Astrocyte (in vitro differentiated cells and primary cell): Measurements from ENCODE around the gene FAM171A2. TPM values are rescaled to one million over a fixed set of nuclear protein-coding genes. Genes with fewer than 3 reads are reported as not detected.
A peak's percentile ranks its signal among the peaks of the same experiment; 100 is the strongest.

Experiments
- DNase-seq: peaks from one replicate; pipeline ENCODE4 v3.0.0-alpha.2; 2010; ENCODE audit warnings: low read depth
- FAIRE-seq: peaks from 2 replicates; lab custom pipeline; 2011; peaks lifted over from hg19 to GRCh38; lab: Jason Lieb, UNC
- H2AFZ ChIP-seq: 2 replicates; pipeline ENCODE4 v1.6.0; 2012; ENCODE audit warnings: low read depth, low read length, inconsistent platforms
- H3K27ac ChIP-seq: 2 replicates; pipeline ENCODE4 v1.5.1; 2011; ENCODE audit warnings: low read depth, low read length, inconsistent platforms
- H3K27me3 ChIP-seq: 2 replicates; pipeline ENCODE4 v1.6.0; 2011; ENCODE audit warnings: low read length, inconsistent platforms; ENCODE audit not compliant: insufficient read depth
- H3K36me3 ChIP-seq: 2 replicates; pipeline ENCODE4 v1.5.1; 2011; ENCODE audit warnings: low read length, inconsistent platforms; ENCODE audit not compliant: insufficient read depth
- H3K4me1 ChIP-seq: 2 replicates; pipeline ENCODE4 v1.5.1; 2011; ENCODE audit warnings: low read length, inconsistent platforms; ENCODE audit not compliant: insufficient read depth
- H3K4me2 ChIP-seq: 2 replicates; pipeline ENCODE4 v1.6.0; 2012; ENCODE audit warnings: low read length, inconsistent platforms
- H3K4me3 ChIP-seq: 2 replicates; pipeline ENCODE4 v1.5.1; 2011; ENCODE audit warnings: low read depth, mild to moderate bottlenecking, low read length, inconsistent platforms; ENCODE audit not compliant: insufficient read depth
- H3K79me2 ChIP-seq: 2 replicates; pipeline ENCODE4 v1.6.0; 2012; ENCODE audit warnings: mild to moderate bottlenecking, low read length, inconsistent platforms; ENCODE audit not compliant: insufficient read depth
- H3K9ac ChIP-seq: 2 replicates; pipeline ENCODE4 v1.6.0; 2012; ENCODE audit warnings: mild to moderate bottlenecking, low read length, inconsistent platforms
- H3K9me3 ChIP-seq: 2 replicates; pipeline ENCODE4 v1.5.1; 2012; ENCODE audit warnings: low read depth, mild to moderate bottlenecking, low read length, inconsistent platforms; ENCODE audit not compliant: insufficient read depth
- H4K20me1 ChIP-seq: 2 replicates; pipeline ENCODE4 v1.6.0; 2012; ENCODE audit warnings: low read length, inconsistent platforms; ENCODE audit not compliant: insufficient read depth
- H3K27ac Mint-ChIP-seq: one replicate; pipeline ENCODE4 v1.8.0; 2021; ENCODE audit warnings: mild to moderate bottlenecking, mixed read lengths; ENCODE audit not compliant: unreplicated experiment
- H3K27me3 Mint-ChIP-seq: one replicate; pipeline ENCODE4 v1.8.0; 2021; ENCODE audit warnings: low read depth, mixed read lengths; ENCODE audit not compliant: unreplicated experiment
- H3K36me3 Mint-ChIP-seq: one replicate; pipeline ENCODE4 v1.8.0; 2021; ENCODE audit warnings: low read depth, mixed read lengths; ENCODE audit not compliant: unreplicated experiment
- H3K4me1 Mint-ChIP-seq: one replicate; pipeline ENCODE4 v1.8.0; 2021; ENCODE audit warnings: low read depth, mixed read lengths; ENCODE audit not compliant: unreplicated experiment
- H3K4me3 Mint-ChIP-seq: one replicate; pipeline ENCODE4 v1.8.0; 2021; ENCODE audit warnings: mild to moderate bottlenecking, moderate library complexity, mixed read lengths; ENCODE audit not compliant: unreplicated experiment
- H3K9me3 Mint-ChIP-seq: one replicate; pipeline ENCODE4 v1.8.0; 2021; ENCODE audit warnings: mild to moderate bottlenecking, mixed read lengths; ENCODE audit not compliant: unreplicated experiment
- CTCF ChIP-seq: IDR thresholded peaks from 2 replicates; pipeline ENCODE4 v1.5.1; 2011; ENCODE audit warnings: low read depth, mild to moderate bottlenecking, inconsistent platforms, low read length, moderate library complexity; ENCODE audit not compliant: insufficient read depth
- EZH2 ChIP-seq: IDR thresholded peaks from 2 replicates; pipeline ENCODE4 v1.6.1; 2012; ENCODE audit warnings: mild to moderate bottlenecking, low read length, inconsistent platforms; ENCODE audit not compliant: insufficient read depth
- total RNA-seq: library from RNA; stranded (reverse); gene quantifications from 2 replicates; pipeline ENCODE4 v1.2.1, GENCODE V29; 2021

FAM171A2 gene
- total RNA-seq, 1 donor from 2014 or later: 18.2 TPM

DNA sequence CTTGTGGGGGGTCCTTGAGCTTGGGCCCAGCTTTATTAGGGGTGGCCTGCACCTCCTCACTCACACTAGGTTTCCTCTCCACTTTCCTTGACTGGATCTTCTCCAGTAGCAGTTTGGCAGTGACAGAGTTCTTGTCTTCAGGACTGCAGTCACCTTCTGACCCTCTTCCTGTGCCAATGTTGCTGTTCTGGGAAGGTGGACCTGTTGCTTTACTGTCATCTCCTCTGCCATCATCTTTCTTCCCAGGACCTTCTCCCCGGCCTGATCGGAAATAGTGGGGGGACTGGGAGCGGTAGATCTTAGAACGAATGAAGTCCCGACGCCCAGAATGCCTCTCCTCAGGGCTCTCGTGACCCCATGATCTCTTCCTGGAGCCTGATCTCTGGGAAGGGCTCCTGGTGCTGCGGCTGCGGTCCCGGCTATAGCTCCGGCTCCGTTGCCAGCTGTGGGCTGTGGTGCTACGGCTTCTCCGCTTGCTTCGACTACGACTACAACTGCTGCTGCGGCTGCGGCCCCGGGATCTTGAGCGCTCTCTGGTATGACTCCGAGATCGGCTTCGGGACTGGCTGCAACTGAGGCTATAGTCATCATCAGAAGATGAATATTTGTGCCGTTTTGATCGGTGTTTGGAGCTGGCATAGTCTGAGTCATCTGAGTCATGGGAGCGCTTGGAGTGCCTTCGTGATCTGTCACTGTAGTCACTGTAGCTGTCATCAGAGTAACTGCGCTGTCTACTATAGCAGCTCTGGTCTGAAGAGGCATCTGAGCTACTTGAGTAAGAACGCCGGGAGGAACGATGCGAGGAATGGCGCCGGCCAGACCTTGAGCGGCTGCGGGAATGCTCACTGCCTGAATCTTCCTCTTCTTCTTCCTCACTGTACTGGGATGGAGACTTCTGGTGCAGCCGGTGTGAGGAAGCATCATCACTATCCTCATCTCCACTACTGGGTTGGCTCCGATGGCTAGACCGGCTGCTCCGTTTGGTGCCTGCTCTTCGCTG is 35.3 kb upstream of the FAM171A2 start:
- Histone ChIP-seq H2AFZ (no peak overlapping the region), H3K36me3 (peaks cover 30% of the 10 kb centered on the region), H3K79me2 (no peaks in the 10 kb centered on the region), H3K27me3 (no peaks in the 10 kb centered on the region), H3K9ac (no peak overlapping the region), H3K4me3 (no peak overlapping the region), H3K4me1 (no peaks in the 10 kb centered on the region), H4K20me1 (peaks cover 16% of the 10 kb centered on the region), H3K9me3 (no peaks in the 10 kb centered on the region), H3K27ac (no peak overlapping the region), H3K4me2 (no peak overlapping the region)
- no peaks in the 10 kb centered on the region for H3K27me3 Mint-ChIP-seq
- DNase-seq (peak; percentile 3), FAIRE-seq (no peak)
- peaks cover 24% of the 10 kb centered on the region for H3K36me3 Mint-ChIP-seq
- H3K4me1 Mint-ChIP-seq: no peaks in the 10 kb centered on the region
- H3K9me3 Mint-ChIP-seq: no peaks in the 10 kb centered on the region
- no peak for TF ChIP-seq CTCF
- no peak for TF ChIP-seq EZH2
- no peak overlapping the region for H3K27ac Mint-ChIP-seq
- H3K4me3 Mint-ChIP-seq: no peak overlapping the region

DNA sequence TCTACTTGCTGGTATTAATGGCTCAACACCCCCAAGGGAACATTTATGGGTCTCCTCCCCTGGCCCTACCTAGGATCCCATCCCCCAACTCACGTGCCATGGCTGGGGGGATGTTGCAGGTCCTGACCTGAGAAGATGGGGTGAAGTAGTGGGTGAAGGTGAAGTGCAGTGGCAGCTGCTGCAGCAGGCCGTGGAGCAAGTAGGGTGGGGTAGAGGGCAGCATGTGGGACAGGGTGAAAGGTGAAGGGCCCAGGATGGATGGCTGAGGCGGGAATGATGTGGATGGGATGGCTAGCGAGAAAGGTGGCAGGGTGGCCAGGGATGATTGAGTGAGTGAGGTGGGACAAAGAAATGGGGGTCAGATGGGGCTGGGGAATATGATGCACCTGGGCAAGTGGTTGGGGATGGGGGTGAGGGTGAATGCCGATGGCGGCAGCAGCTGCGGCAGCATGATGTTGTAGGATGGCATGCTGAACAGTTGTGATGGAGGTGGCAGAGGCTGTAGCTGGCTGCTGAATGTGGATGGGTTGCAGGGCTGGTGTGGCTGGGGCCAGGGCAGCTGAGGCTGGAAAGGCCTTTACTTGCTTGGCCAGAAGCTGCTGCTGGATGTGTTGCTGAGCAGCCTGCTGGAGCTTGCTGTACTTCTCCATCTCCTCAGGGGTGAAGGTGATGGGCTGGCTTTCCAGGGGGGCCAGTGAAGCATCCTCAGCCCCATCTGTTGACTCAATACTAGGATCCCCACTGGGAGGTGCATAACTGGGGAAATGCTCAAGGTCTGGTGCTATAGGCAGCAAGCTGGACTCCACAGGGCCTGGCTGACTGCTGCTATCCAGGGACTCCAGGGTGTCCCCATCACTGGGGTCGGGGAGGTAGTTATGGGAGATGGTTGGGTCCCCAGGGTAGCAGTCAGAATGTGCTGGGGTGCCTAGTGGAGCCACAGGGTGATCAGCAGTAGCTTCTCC is 34.1 kb upstream of the FAM171A2 start:
- no peak for DNase-seq
- H3K9me3 ChIP-seq: no peaks in the 10 kb centered on the region

More for the DNA sequence above, 34.1 kb upstream of the FAM171A2 start:
- Histone ChIP-seq H3K36me3 (peaks cover 30% of the 10 kb centered on the region), H3K79me2 (no peaks in the 10 kb centered on the region), H3K4me1 (peaks cover 4% of the 10 kb centered on the region), H2AFZ (no peak overlapping the region), H3K27me3 (no peaks in the 10 kb centered on the region), H3K4me2 (no peak overlapping the region), H3K27ac (no peak overlapping the region), H3K9ac (no peak overlapping the region), H3K4me3 (no peak overlapping the region), H4K20me1 (peaks cover 16% of the 10 kb centered on the region)
- TF ChIP-seq CTCF: no peak
- TF ChIP-seq EZH2: no peak
- no peaks in the 10 kb centered on the region for H3K4me1 Mint-ChIP-seq
- FAIRE-seq: no peak
- H3K27ac Mint-ChIP-seq: no peak overlapping the region
- H3K36me3 Mint-ChIP-seq: peaks cover 24% of the 10 kb centered on the region
- H3K9me3 Mint-ChIP-seq: no peaks in the 10 kb centered on the region
- no peak overlapping the region for H3K4me3 Mint-ChIP-seq
- no peaks in the 10 kb centered on the region for H3K27me3 Mint-ChIP-seq
